GM18873 (cell line): ENCODE data around the gene KDM4B.

Source experiments
- ATAC-seq: cut with Tn5 transposase; IDR thresholded peaks from one replicate; pipeline ENCODE4 v1.9.1; 2021; ENCODE audit warnings: mild to moderate bottlenecking, moderate library complexity, moderate number of reproducible peaks; ENCODE audit not compliant: unreplicated experiment, low FRiP score

The KDM4B gene

GRCh38 chr19:5047251-5047935, 78.5 kb downstream of the KDM4B start:
- ATAC-seq: no peak

GRCh38 chr19:5048091-5048726, 79.3 kb downstream of the KDM4B start:
- ATAC-seq: no peak

GRCh38 chr19:5048727-5049553, 80.0 kb downstream of the KDM4B start:
- no peak for ATAC-seq

- ATAC-seq: no peak
Measured at GRCh38 chr19:5049561-5049960, 80.6 kb downstream of the KDM4B start.

- ATAC-seq: no peak
Measured at GRCh38 chr19:5050067-5050656, 81.2 kb downstream of the KDM4B start.

GRCh38 chr19:5050905-5051304, 82.0 kb downstream of the KDM4B start:
- ATAC-seq: no peak

- ATAC-seq: no peak
Measured at GRCh38 chr19:5051619-5052018, 82.7 kb downstream of the KDM4B start.

GRCh38 chr19:5052515-5052914, 83.6 kb downstream of the KDM4B start:
- ATAC-seq: no peak

GRCh38 chr19:5052945-5053485, 84.1 kb downstream of the KDM4B start:
- no peak for ATAC-seq

GRCh38 chr19:5053661-5054060, 84.7 kb downstream of the KDM4B start:
- no peak for ATAC-seq

GRCh38 chr19:5054551-5055456, 85.9 kb downstream of the KDM4B start:
- ATAC-seq: no peak

GRCh38 chr19:5055457-5055776, 86.5 kb downstream of the KDM4B start:
- no peak for ATAC-seq

GRCh38 chr19:5057860-5058259, 88.9 kb downstream of the KDM4B start:
- no peak for ATAC-seq

- no peak for ATAC-seq
Measured at GRCh38 chr19:5058521-5059212, 89.8 kb downstream of the KDM4B start.

GRCh38 chr19:5059213-5059574, 90.3 kb downstream of the KDM4B start:
- ATAC-seq: no peak

GRCh38 chr19:5059793-5060192, 90.9 kb downstream of the KDM4B start:
- no peak for ATAC-seq

GRCh38 chr19:5062195-5062594, 93.3 kb downstream of the KDM4B start:
- ATAC-seq: no peak

GRCh38 chr19:5062799-5063198, 93.9 kb downstream of the KDM4B start:
- no peak for ATAC-seq

- ATAC-seq: no peak
Measured at GRCh38 chr19:5063873-5064645, 95.1 kb downstream of the KDM4B start.
